Measurements from ENCODE around the gene CDC16. TPM values are rescaled to one million over a fixed set of nuclear protein-coding genes. Genes with fewer than 3 reads are reported as not detected.

The CDC16 gene
- total RNA-seq, 2 donors from 2014 or later, result 35.7 to 47.9 TPM

DNA sequence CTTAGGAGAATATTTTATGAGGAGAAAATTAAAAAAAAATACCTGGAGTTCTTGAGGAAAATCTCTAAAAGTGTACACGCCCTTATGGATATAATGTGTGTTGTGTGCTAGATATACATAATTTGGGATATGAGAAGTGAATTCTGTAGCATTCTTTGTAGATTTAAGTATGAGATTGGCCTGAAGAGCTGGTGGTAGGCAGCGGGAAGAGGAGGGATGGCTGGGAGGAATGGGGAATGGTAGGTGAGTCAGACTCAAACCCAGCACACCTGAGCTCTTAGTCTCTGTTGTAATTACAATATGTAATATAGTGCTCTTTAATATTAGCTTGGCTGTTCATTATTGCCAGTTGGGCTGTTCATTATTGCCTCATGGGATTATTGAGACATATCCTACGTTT is 86.6 kb downstream of the CDC16 start:
- no peak overlapping the region for H3K27ac ChIP-seq
- intact Hi-C loops (cut with DNase I), result no loop called here
- H3K4me3 ChIP-seq, result no peak overlapping the region
- no peaks in the 10 kb centered on the region for H3K27me3 ChIP-seq
- no peaks in the 10 kb centered on the region for H3K9me3 ChIP-seq
- no peaks in the 10 kb centered on the region for H3K4me1 ChIP-seq
- peaks cover 6% of the 10 kb centered on the region for H3K36me3 ChIP-seq
- DNase-seq, result no peak
- TF ChIP-seq, protein P1, sequence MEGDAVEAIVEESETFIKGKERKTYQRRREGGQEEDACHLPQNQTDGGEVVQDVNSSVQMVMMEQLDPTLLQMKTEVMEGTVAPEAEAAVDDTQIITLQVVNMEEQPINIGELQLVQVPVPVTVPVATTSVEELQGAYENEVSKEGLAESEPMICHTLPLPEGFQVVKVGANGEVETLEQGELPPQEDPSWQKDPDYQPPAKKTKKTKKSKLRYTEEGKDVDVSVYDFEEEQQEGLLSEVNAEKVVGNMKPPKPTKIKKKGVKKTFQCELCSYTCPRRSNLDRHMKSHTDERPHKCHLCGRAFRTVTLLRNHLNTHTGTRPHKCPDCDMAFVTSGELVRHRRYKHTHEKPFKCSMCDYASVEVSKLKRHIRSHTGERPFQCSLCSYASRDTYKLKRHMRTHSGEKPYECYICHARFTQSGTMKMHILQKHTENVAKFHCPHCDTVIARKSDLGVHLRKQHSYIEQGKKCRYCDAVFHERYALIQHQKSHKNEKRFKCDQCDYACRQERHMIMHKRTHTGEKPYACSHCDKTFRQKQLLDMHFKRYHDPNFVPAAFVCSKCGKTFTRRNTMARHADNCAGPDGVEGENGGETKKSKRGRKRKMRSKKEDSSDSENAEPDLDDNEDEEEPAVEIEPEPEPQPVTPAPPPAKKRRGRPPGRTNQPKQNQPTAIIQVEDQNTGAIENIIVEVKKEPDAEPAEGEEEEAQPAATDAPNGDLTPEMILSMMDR (IDR thresholded peaks at IDR 0.05), result no peak
- no peak overlapping the region for H3K9ac ChIP-seq (ENCODE audit: low read depth in 2 of 2, low read length in 2 of 2)

Small RNA genes lying within 50 kb of the gene (microRNA-seq; reads per million reads assigned to microRNA genes)
- gene MIR4502, result not detected
- gene MIR548AR, result not detected

Other genes starting within 250 kb of the CDC16 start
- 1 to 10 TPM; 4.4 to 7.2 TPM for gene RASA3, start 102.3 kb upstream of the CDC16 start, total RNA-seq
- not detected for gene CFAP97D2, start 55.6 kb upstream of the CDC16 start, total RNA-seq
- gene UPF3A, start 46.7 kb downstream of the CDC16 start, total RNA-seq, result 10 to 100 TPM; 22.1 to 29.7 TPM
- gene CHAMP1, start 79.6 kb downstream of the CDC16 start, total RNA-seq, result 10 to 100 TPM; 13.1 to 19.2 TPM